Stomach (tissue), 4 donors: ENCODE results near the gene RBM47.

Experiments
- POLR2A ChIP-seq, 4 donors: fragments of 450-650 bp; IDR thresholded peaks; one replicate each; pipeline ENCODE4 v1.6.1; 2016; ENCODE audit warnings: antibody characterized with exemption in 4 of 4, control low read depth in 2 of 4, mild to moderate bottlenecking in 1 of 4, moderate library complexity in 1 of 4
- POLR2AphosphoS5 ChIP-seq, 3 donors: sonication (generic); formaldehyde crosslinking; IDR thresholded peaks; one replicate each; pipeline ENCODE4 v1.6.1; 2016; ENCODE audit warnings: antibody characterized with exemption in 3 of 3

DNA sequence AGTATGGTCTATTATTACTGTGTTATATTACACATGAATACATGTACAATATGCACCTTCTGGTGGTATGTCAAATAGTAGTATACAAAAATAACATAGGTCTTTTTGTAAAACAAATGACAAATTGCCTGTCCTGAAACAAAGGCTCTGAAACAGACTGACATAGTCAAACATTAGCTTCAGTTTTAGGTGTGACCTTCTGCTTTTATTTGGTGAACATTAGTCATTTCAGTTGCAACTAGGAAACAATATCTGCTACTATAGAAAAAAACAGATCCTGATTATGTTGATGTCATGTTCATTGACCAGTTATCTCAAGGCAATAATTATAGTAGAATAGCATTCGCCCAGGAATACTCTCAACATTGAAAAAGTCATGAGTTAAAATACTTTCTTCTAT, 171.6 kb downstream of the RBM47 start:
- TF ChIP-seq POLR2A (IDR thresholded peaks at IDR 0.05) (no peak), POLR2AphosphoS5 (IDR thresholded peaks at IDR 0.05) (no peak)
